Hepatocyte (in vitro differentiated cells): Measurements from ENCODE around the gene APBB2. TPM values are rescaled to one million over a fixed set of nuclear protein-coding genes. Genes with fewer than 3 reads are reported as not detected.

Experiments
- DNase-seq: peaks from one replicate; pipeline ENCODE4 v3.0.0-alpha.2; 2016; ENCODE audit warnings: low spot score
- H2AFZ ChIP-seq: fragments of 200-600 bp; sonication (generic); 2 replicates; pipeline ENCODE4 v1.6.0; 2016; ENCODE audit warnings: antibody characterized with exemption, mild to moderate bottlenecking
- H3K27ac ChIP-seq: fragments of 200-600 bp; sonication (generic); 2 replicates; pipeline ENCODE4 v1.5.1; 2016; ENCODE audit warnings: mild to moderate bottlenecking
- H3K27me3 ChIP-seq: fragments of 200-600 bp; sonication (generic); 2 replicates; pipeline ENCODE4 v1.6.1; 2016
- H3K36me3 ChIP-seq: fragments of 200-600 bp; sonication (generic); replicated peaks from 2 replicates; pipeline ENCODE4 v1.5.1; 2016; ENCODE audit warnings: low read depth; ENCODE audit not compliant: insufficient read depth
- H3K4me1 ChIP-seq: fragments of 200-600 bp; sonication (generic); 2 replicates; pipeline ENCODE4 v1.5.1; 2016; ENCODE audit warnings: mild to moderate bottlenecking, moderate library complexity; ENCODE audit not compliant: insufficient read depth
- H3K4me2 ChIP-seq: fragments of 200-600 bp; sonication (generic); 2 replicates; pipeline ENCODE4 v1.6.0; 2016
- H3K4me3 ChIP-seq: fragments of 200-600 bp; sonication (generic); 2 replicates; pipeline ENCODE4 v1.5.1; 2016; ENCODE audit warnings: mild to moderate bottlenecking
- H3K79me2 ChIP-seq: fragments of 200-600 bp; sonication (generic); 2 replicates; pipeline ENCODE4 v1.6.0; 2017; ENCODE audit warnings: mild to moderate bottlenecking
- H3K9me2 ChIP-seq: fragments of 200-600 bp; sonication (generic); replicated peaks from 2 replicates; pipeline ENCODE4 v1.6.0; 2017; ENCODE audit warnings: mild to moderate bottlenecking; ENCODE audit not compliant: insufficient read depth
- H3K9me3 ChIP-seq: fragments of 200-600 bp; sonication (generic); 2 replicates; pipeline ENCODE4 v1.5.1; 2016; ENCODE audit warnings: low read depth, mild to moderate bottlenecking
- H4K20me1 ChIP-seq: fragments of 200-600 bp; sonication (generic); 2 replicates; pipeline ENCODE4 v1.6.0; 2016; ENCODE audit warnings: mild to moderate bottlenecking; ENCODE audit not compliant: insufficient read depth, poor library complexity, severe bottlenecking
- EZH2 ChIP-seq: fragments of 200-600 bp; sonication (generic); IDR thresholded peaks from 2 replicates; pipeline ENCODE4 v1.6.1; 2016; ENCODE audit warnings: antibody characterized with exemption, mild to moderate bottlenecking, borderline replicate concordance
- EZH2phosphoT487 ChIP-seq: fragments of 200-600 bp; sonication (generic); IDR thresholded peaks from one replicate; pipeline ENCODE4 v1.6.1; 2018; ENCODE audit warnings: antibody characterized with exemption, mild to moderate bottlenecking, low read depth, moderate library complexity; ENCODE audit not compliant: unreplicated experiment, severe bottlenecking
- WGBS: methylation state at CpG from one replicate; pipeline ENCODE4 v1.1.6; 2016; ENCODE audit warnings: low lambda C conversion rate; ENCODE audit errors: missing lambda C conversion rate; 5-methylcytosine and 5-hydroxymethylcytosine counted together
- polyA plus RNA-seq: library from polyadenylated mRNA; unstranded; fragments of >200 nt; fragmentation: Nextera tagmentation; extraction: Ambion mirVana; gene quantifications from 2 replicates; pipeline ENCODE4 v1.2.1, GENCODE V29; 2016
- total RNA-seq: library from RNA; depleted of rRNA; stranded (reverse); fragments of >200 nt; gene quantifications from 2 replicates; pipeline ENCODE4 v1.2.3, GENCODE V29; 2014
- TF ChIP-seq, protein P1 (sequence below): fragments of 200-600 bp; sonication (generic); IDR thresholded peaks from 2 replicates; pipeline ENCODE4 v1.5.1; 2016; ENCODE audit warnings: antibody characterized with exemption, mild to moderate bottlenecking; ENCODE audit not compliant: poor library complexity

APBB2 gene
- total and polyA plus RNA-seq, 2 experiments from 2014 or later, result 23.4 to 47.5 TPM

- Histone ChIP-seq H3K4me2 (no peak overlapping the region), H3K27me3 (no peaks in the 10 kb centered on the region), H3K9me3 (peaks cover 9% of the 10 kb centered on the region), H3K9me2 (no peaks in the 10 kb centered on the region), H3K4me3 (no peak overlapping the region), H3K79me2 (peaks cover 50% of the 10 kb centered on the region), H3K36me3 (no peaks in the 10 kb centered on the region), H3K4me1 (peaks cover 11% of the 10 kb centered on the region), H4K20me1 (no peaks in the 10 kb centered on the region), H2AFZ (no peak overlapping the region), H3K27ac (no peak overlapping the region)
- WGBS, result 79% methylated on average over 5 of the region's 5 CpGs
- TF ChIP-seq EZH2phosphoT487, result no peak
- TF ChIP-seq, protein P1, sequence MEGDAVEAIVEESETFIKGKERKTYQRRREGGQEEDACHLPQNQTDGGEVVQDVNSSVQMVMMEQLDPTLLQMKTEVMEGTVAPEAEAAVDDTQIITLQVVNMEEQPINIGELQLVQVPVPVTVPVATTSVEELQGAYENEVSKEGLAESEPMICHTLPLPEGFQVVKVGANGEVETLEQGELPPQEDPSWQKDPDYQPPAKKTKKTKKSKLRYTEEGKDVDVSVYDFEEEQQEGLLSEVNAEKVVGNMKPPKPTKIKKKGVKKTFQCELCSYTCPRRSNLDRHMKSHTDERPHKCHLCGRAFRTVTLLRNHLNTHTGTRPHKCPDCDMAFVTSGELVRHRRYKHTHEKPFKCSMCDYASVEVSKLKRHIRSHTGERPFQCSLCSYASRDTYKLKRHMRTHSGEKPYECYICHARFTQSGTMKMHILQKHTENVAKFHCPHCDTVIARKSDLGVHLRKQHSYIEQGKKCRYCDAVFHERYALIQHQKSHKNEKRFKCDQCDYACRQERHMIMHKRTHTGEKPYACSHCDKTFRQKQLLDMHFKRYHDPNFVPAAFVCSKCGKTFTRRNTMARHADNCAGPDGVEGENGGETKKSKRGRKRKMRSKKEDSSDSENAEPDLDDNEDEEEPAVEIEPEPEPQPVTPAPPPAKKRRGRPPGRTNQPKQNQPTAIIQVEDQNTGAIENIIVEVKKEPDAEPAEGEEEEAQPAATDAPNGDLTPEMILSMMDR, result no peak
- no peak for TF ChIP-seq EZH2
- no peak for DNase-seq
Observed at GRCh38 chr4:41081847-41082246, 132.5 kb downstream of the APBB2 start.

GRCh38 chr4:41080976-41081375 is 133.4 kb downstream of the APBB2 start:
- Histone ChIP-seq H3K27ac (no peak overlapping the region), H2AFZ (no peak overlapping the region), H3K4me2 (no peak overlapping the region), H3K79me2 (peaks cover 51% of the 10 kb centered on the region), H3K36me3 (no peaks in the 10 kb centered on the region), H4K20me1 (no peaks in the 10 kb centered on the region), H3K9me2 (no peaks in the 10 kb centered on the region), H3K9me3 (peaks cover 3% of the 10 kb centered on the region), H3K4me3 (no peak overlapping the region), H3K27me3 (no peaks in the 10 kb centered on the region), H3K4me1 (peaks cover 11% of the 10 kb centered on the region)
- WGBS, result 82% methylated on average over 4 of the region's 4 CpGs
- no peak for DNase-seq
- TF ChIP-seq, protein P1, result no peak
- TF ChIP-seq EZH2 (no peak), EZH2phosphoT487 (no peak)

- no peaks in the 10 kb centered on the region for H4K20me1 ChIP-seq
- H3K4me2 ChIP-seq, result no peak overlapping the region
- no peaks in the 10 kb centered on the region for H3K9me2 ChIP-seq
- peaks cover 11% of the 10 kb centered on the region for H3K4me1 ChIP-seq
- H3K9me3 ChIP-seq, result no peaks in the 10 kb centered on the region
- 78% methylated on average over 6 of the region's 6 CpGs for WGBS
- H3K36me3 ChIP-seq, result no peaks in the 10 kb centered on the region
- TF ChIP-seq, protein P1, result no peak
- no peaks in the 10 kb centered on the region for H3K27me3 ChIP-seq
- no peak overlapping the region for H3K27ac ChIP-seq
- DNase-seq, result no peak
- no peak overlapping the region for H2AFZ ChIP-seq
- no peak overlapping the region for H3K4me3 ChIP-seq
- H3K79me2 ChIP-seq, result peaks cover 56% of the 10 kb centered on the region
Observed at GRCh38 chr4:41079881-41080560, 134.3 kb downstream of the APBB2 start.
